GM12875 (cell line): ENCODE measurements around the gene PTPRM.

Experiments
- H3K4me3 ChIP-seq: one replicate; pipeline ENCODE4 v1.5.1; 2011; ENCODE audit warnings: low read depth, low read length, control low read depth
- CTCF ChIP-seq: IDR thresholded peaks from 2 replicates; pipeline ENCODE4 v1.5.1; 2011; ENCODE audit warnings: low read depth, mild to moderate bottlenecking, control low read depth, inconsistent platforms, low read length, moderate library complexity, borderline replicate concordance; ENCODE audit not compliant: insufficient read depth

The PTPRM gene

GRCh38 chr18:7878265-7879211 is 311.4 kb downstream of the PTPRM start:
- no peak overlapping the region for H3K4me3 ChIP-seq
- TF ChIP-seq CTCF, result no peak

- no peak overlapping the region for H3K4me3 ChIP-seq
- no peak for TF ChIP-seq CTCF
These were observed 312.6 kb downstream of the PTPRM start for GRCh38 chr18:7879717-7880116.

- no peak overlapping the region for H3K4me3 ChIP-seq
- no peak for TF ChIP-seq CTCF
These were observed 318.7 kb downstream of the PTPRM start for GRCh38 chr18:7885865-7886264.

- no peak overlapping the region for H3K4me3 ChIP-seq
- TF ChIP-seq CTCF, result no peak
These were observed 319.3 kb downstream of the PTPRM start for GRCh38 chr18:7886436-7886835.

GRCh38 chr18:7889515-7889914 is 322.4 kb downstream of the PTPRM start:
- no peak for TF ChIP-seq CTCF

GRCh38 chr18:7890075-7890474 is 323.0 kb downstream of the PTPRM start:
- H3K4me3 ChIP-seq, result no peak overlapping the region
- no peak for TF ChIP-seq CTCF

More at GRCh38 chr18:7889515-7889914, 322.4 kb downstream of the PTPRM start:
- H3K4me3 ChIP-seq, result no peak overlapping the region

GRCh38 chr18:7892556-7892955 is 325.4 kb downstream of the PTPRM start:
- no peak for TF ChIP-seq CTCF
- no peak overlapping the region for H3K4me3 ChIP-seq
